ENCODE measurements around the gene AAK1. TPM values are rescaled to one million over a fixed set of nuclear protein-coding genes. Genes with fewer than 3 reads are reported as not detected.

AAK1 gene
- total RNA-seq, 1 experiment from 2014 or later: 40.5 TPM

- BruUV-seq (replicated peaks): no TSS peak
- TF ChIP-seq CTCF (conservative IDR thresholded peaks at IDR 0.05; ENCODE audit: low read depth, low read length): no peak
- TF ChIP-seq EZH2 (IDR thresholded peaks at IDR 0.05; ENCODE audit: borderline replicate concordance, low read depth, low read length, poor library complexity, severe bottlenecking): no peak
- H3K9me3 ChIP-seq (ENCODE audit: low read depth, low read length, poor library complexity, severe bottlenecking): no peaks in the 10 kb centered on the region
- intact Hi-C loops (cut with micrococcal nuclease; ENCODE audit: unreplicated experiment): no loop called here
- no peak overlapping the region for H3K4me3 ChIP-seq (ENCODE audit: low read depth, low read length, poor library complexity, severe bottlenecking)
- ChIA-PET CTCF (no interaction called here), POLR2A (ENCODE audit: low non-redundant PET) (no interaction called here)
- H3K4me1 ChIP-seq (ENCODE audit: insufficient read depth, low read length, poor library complexity, severe bottlenecking): peaks cover 18% of the 10 kb centered on the region
- no peaks in the 10 kb centered on the region for H3K36me3 ChIP-seq (ENCODE audit: insufficient read depth, low read length, poor library complexity, severe bottlenecking)
- no peaks in the 10 kb centered on the region for H3K27me3 ChIP-seq (replicated peaks; ENCODE audit: insufficient read depth, low read depth, low read length, poor library complexity)
- no peak for DNase-seq (ENCODE audit: low spot score)
- H3K27ac ChIP-seq (ENCODE audit: low read depth, low read length, poor library complexity, severe bottlenecking): no peak overlapping the region
Observed at GRCh38 chr2:69637923-69638322, 5.6 kb downstream of the AAK1 start.

GRCh38 chr2:69636395-69636794 lies 7.1 kb downstream of the AAK1 start:
- Histone ChIP-seq H3K36me3 (ENCODE audit: insufficient read depth, low read length, poor library complexity, severe bottlenecking) (no peaks in the 10 kb centered on the region), H3K4me1 (ENCODE audit: insufficient read depth, low read length, poor library complexity, severe bottlenecking) (peaks cover 8% of the 10 kb centered on the region), H3K9me3 (ENCODE audit: low read depth, low read length, poor library complexity, severe bottlenecking) (no peaks in the 10 kb centered on the region), H3K27me3 (replicated peaks; ENCODE audit: insufficient read depth, low read depth, low read length, poor library complexity) (no peaks in the 10 kb centered on the region), H3K27ac (ENCODE audit: low read depth, low read length, poor library complexity, severe bottlenecking) (no peak overlapping the region), H3K4me3 (ENCODE audit: low read depth, low read length, poor library complexity, severe bottlenecking) (no peak overlapping the region)
- DNase-seq (ENCODE audit: low spot score): no peak
- TF ChIP-seq EZH2 (IDR thresholded peaks at IDR 0.05; ENCODE audit: borderline replicate concordance, low read depth, low read length, poor library complexity, severe bottlenecking) (no peak), CTCF (conservative IDR thresholded peaks at IDR 0.05; ENCODE audit: low read depth, low read length) (no peak)
- BruUV-seq (replicated peaks): no TSS peak
- POLR2A ChIA-PET (ENCODE audit: low non-redundant PET): no interaction called here
- intact Hi-C loops (cut with micrococcal nuclease; ENCODE audit: unreplicated experiment): no loop called here
- CTCF ChIA-PET: no interaction called here

- CTCF ChIA-PET: no interaction called here
- no peak for DNase-seq (ENCODE audit: low spot score)
- intact Hi-C loops (cut with micrococcal nuclease; ENCODE audit: unreplicated experiment): no loop called here
Observed at GRCh38 chr2:69635432-69635831, 8.1 kb downstream of the AAK1 start.

More at GRCh38 chr2:69635432-69635831, 8.1 kb downstream of the AAK1 start:
- POLR2A ChIA-PET (ENCODE audit: low non-redundant PET): no interaction called here
- TF ChIP-seq EZH2 (IDR thresholded peaks at IDR 0.05; ENCODE audit: borderline replicate concordance, low read depth, low read length, poor library complexity, severe bottlenecking): no peak
- no peak for TF ChIP-seq CTCF (conservative IDR thresholded peaks at IDR 0.05; ENCODE audit: low read depth, low read length)
- Histone ChIP-seq H3K36me3 (ENCODE audit: insufficient read depth, low read length, poor library complexity, severe bottlenecking) (no peaks in the 10 kb centered on the region), H3K9me3 (ENCODE audit: low read depth, low read length, poor library complexity, severe bottlenecking) (no peaks in the 10 kb centered on the region), H3K4me1 (ENCODE audit: insufficient read depth, low read length, poor library complexity, severe bottlenecking) (no peaks in the 10 kb centered on the region), H3K4me3 (ENCODE audit: low read depth, low read length, poor library complexity, severe bottlenecking) (no peak overlapping the region), H3K27me3 (replicated peaks; ENCODE audit: insufficient read depth, low read depth, low read length, poor library complexity) (no peaks in the 10 kb centered on the region), H3K27ac (ENCODE audit: low read depth, low read length, poor library complexity, severe bottlenecking) (no peak overlapping the region)
- no TSS peak for BruUV-seq (replicated peaks)

Data from A673 (cell line).